EH (cell line): ENCODE measurements around the gene FAM163B.

Source experiments
- DNase-seq: peaks from one replicate; pipeline ENCODE4 v3.0.0-alpha.2; 2015; ENCODE audit warnings: low read depth

The FAM163B gene

DNA sequence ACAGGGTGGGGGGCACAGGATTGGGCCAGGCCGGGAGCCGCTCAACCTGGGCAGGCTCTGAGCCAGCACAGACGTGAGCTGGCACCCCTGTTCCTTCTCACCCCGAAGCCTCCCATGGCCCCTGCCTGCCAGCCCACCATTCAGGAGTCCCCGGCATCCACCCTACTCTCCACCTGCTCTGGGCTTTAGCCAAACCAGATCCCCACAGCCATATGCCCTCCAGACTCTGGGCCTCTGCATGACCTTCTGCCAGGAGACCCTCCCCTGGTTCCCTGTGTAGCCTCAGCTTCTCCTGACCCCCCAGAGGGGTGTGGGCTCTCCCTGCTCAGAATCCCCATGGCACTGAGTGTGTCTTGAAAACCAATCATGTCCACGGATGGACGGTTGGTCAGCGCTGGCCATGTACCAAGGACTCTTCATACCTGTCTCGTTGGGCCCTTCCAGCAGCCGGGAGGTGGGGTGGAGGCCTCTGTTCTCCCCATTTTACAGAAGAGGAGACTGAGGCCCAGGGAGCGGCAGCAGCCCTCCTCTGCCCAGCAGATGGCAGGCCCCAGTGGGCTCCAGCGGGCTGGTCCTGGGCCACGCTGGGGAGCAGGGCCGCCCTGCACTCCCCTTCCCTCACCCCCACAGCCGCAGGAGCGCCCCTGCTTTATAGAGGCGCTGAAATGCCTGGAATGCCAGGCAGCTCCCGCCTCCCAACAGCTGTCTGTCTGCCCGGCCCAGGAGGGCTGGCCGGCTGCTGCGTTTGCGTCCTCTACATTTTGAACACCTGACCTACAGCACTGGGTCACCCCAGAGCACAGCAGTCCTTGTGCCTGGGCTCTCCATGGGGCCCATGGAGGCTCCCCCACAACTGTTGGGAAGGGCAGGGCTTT, 81.0 kb downstream of the FAM163B start:
- DNase-seq = no peak

DNA sequence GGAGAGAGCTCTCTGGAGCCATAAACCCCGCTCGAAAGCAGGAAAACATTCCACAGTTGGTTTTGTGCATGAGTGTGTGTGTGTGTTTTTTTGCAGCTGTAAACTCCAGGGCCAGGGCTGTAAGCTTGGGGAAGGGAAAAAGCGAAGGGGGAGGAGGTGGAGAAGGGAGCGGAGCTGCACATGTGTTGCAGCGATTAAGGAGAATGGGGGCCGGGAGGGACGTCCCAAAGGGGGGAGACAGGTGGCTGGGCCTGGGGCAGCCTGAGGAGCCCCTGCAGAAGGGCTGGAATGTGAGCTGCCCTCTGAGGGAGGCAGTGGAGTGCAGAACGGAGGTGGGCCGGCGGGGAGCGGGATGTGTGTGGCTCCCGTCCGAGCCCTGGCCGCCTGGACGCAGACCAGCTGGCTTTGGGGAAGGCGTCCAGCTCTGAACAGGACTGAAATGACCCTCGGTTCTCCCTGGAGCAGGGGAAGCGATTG, 81.7 kb downstream of the FAM163B start:
- DNase-seq = no peak
